HG02759 (cell line): ENCODE measurements around the gene AR.
"Not testable (repeated sequence)": the region's sequence is repeated elsewhere in the genome, so short reads cannot be mapped to it uniquely, and the experiment has no call there.

Experiments
- ATAC-seq: cut with Tn5 transposase; IDR thresholded peaks from one replicate; pipeline ENCODE4 v1.9.1; 2021; ENCODE audit warnings: mild to moderate bottlenecking, moderate library complexity; ENCODE audit not compliant: unreplicated experiment

AR gene

GRCh38 chrX:67622053-67622585 lies 78.3 kb downstream of the AR start:
- ATAC-seq, result no peak

- no peak for ATAC-seq
Observed at GRCh38 chrX:67624325-67624724, 80.5 kb downstream of the AR start.

GRCh38 chrX:67635424-67635823 lies 91.6 kb downstream of the AR start:
- ATAC-seq, result no peak

- no peak for ATAC-seq
Observed at GRCh38 chrX:67636532-67636931, 92.7 kb downstream of the AR start.

GRCh38 chrX:67637293-67637692 lies 93.5 kb downstream of the AR start:
- ATAC-seq, result not testable (repeated sequence)

GRCh38 chrX:67648361-67648760 lies 104.5 kb downstream of the AR start:
- no peak for ATAC-seq

GRCh38 chrX:67651437-67652142 lies 107.8 kb downstream of the AR start:
- no peak for ATAC-seq

GRCh38 chrX:67652543-67652942 lies 108.7 kb downstream of the AR start:
- ATAC-seq, result no peak

- no peak for ATAC-seq
Observed at GRCh38 chrX:67654301-67654700, 110.5 kb downstream of the AR start.

- ATAC-seq, result no peak
Observed at GRCh38 chrX:67665583-67665982, 121.8 kb downstream of the AR start.

- ATAC-seq, result not testable (repeated sequence)
Observed at GRCh38 chrX:67670717-67671116, 126.9 kb downstream of the AR start.

- no peak for ATAC-seq
Observed at GRCh38 chrX:67673741-67674274, 130.0 kb downstream of the AR start.

GRCh38 chrX:67674741-67675140 lies 130.9 kb downstream of the AR start:
- ATAC-seq, result no peak

GRCh38 chrX:67684136-67684535 lies 140.3 kb downstream of the AR start:
- no peak for ATAC-seq

GRCh38 chrX:67692246-67692645 lies 148.4 kb downstream of the AR start:
- peak; percentile 57 for ATAC-seq

GRCh38 chrX:67693928-67694327 lies 150.1 kb downstream of the AR start:
- ATAC-seq, result no peak

GRCh38 chrX:67697452-67697851 lies 153.6 kb downstream of the AR start:
- no peak for ATAC-seq

- ATAC-seq, result no peak
Observed at GRCh38 chrX:67700602-67701001, 156.8 kb downstream of the AR start.

- ATAC-seq, result no peak
Observed at GRCh38 chrX:67714004-67714403, 170.2 kb downstream of the AR start.

- ATAC-seq, result no peak
Observed at GRCh38 chrX:67717571-67717970, 173.8 kb downstream of the AR start.

GRCh38 chrX:67718926-67719325 lies 175.1 kb downstream of the AR start:
- ATAC-seq, result no peak

GRCh38 chrX:67720344-67720743 lies 176.5 kb downstream of the AR start:
- no peak for ATAC-seq

GRCh38 chrX:67721321-67721720 lies 177.5 kb downstream of the AR start:
- no peak for ATAC-seq
